Parathyroid adenoma (tissue), 2 donors: ENCODE measurements around the gene RYR3.
"Not testable (repeated sequence)": the region's sequence is repeated elsewhere in the genome, so short reads cannot be mapped to it uniquely, and the experiment has no call there.

Experiments used
- H2AFZ ChIP-seq: fragments of 300-600 bp; sonication (generic); one replicate; pipeline ENCODE4 v1.7.0; 2017; ENCODE audit warnings: antibody characterized with exemption, mild to moderate bottlenecking
- H3K27ac ChIP-seq: fragments of 300-600 bp; sonication (generic); one replicate; pipeline ENCODE4 v1.7.0; 2017
- H3K27me3 ChIP-seq: fragments of 300-600 bp; sonication (generic); one replicate; pipeline ENCODE4 v1.7.0; 2017; ENCODE audit warnings: low read length; ENCODE audit not compliant: control insufficient read depth, insufficient read depth
- H3K36me3 ChIP-seq: fragments of 300-600 bp; sonication (generic); one replicate; pipeline ENCODE4 v1.7.0; 2017; ENCODE audit warnings: low read length; ENCODE audit not compliant: control insufficient read depth, insufficient read depth
- H3K4me1 ChIP-seq: fragments of 300-600 bp; sonication (generic); one replicate; pipeline ENCODE4 v1.7.0; 2017; ENCODE audit warnings: control low read depth
- H3K4me2 ChIP-seq: fragments of 300-600 bp; sonication (generic); one replicate; pipeline ENCODE4 v1.7.0; 2017; ENCODE audit warnings: low read length
- H3K4me3 ChIP-seq: fragments of 300-600 bp; sonication (generic); one replicate; pipeline ENCODE4 v1.7.0; 2017; ENCODE audit warnings: low read depth, low read length
- H3K79me2 ChIP-seq: fragments of 300-600 bp; sonication (generic); one replicate; pipeline ENCODE4 v1.7.0; 2017; ENCODE audit warnings: control low read depth
- H3K9ac ChIP-seq: fragments of 300-600 bp; sonication (generic); one replicate; pipeline ENCODE4 v1.7.0; 2017; ENCODE audit warnings: mild to moderate bottlenecking
- H3K9me3 ChIP-seq: fragments of 300-600 bp; sonication (generic); one replicate; pipeline ENCODE4 v1.7.0; 2017; ENCODE audit warnings: low read length; ENCODE audit not compliant: control insufficient read depth
- TF ChIP-seq, protein P1 (sequence below): fragments of 300-600 bp; sonication (generic); IDR thresholded peaks from one replicate; pipeline ENCODE4 v1.7.0; 2017; ENCODE audit warnings: antibody characterized with exemption, mild to moderate bottlenecking
- donor health status: primary hyperparathyroidism.

RYR3 gene

DNA sequence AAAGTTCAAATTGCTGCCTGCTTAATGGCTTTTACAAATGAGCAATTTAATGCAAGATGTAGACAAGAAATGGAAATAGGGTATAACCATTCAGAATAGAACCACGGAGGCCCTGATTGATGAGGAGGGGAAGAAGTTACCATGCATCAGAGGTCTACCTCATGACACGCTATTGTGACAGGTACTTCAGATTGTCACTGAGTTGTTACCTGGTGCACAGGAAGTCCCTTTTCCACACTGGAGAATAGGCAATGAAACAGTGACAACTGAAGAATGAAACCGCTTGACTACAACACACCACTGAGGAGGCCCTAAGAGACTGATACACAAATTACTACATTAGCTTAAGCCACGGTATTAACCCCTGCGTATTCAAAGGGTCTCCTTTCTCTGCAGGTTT is 251.2 kb downstream of the RYR3 start:
- Histone ChIP-seq H3K9ac (no peak overlapping the region), H3K36me3 (no peaks in the 10 kb centered on the region), H3K27ac (no peak overlapping the region), H3K4me2 (no peak overlapping the region), H3K9me3 (no peaks in the 10 kb centered on the region), H3K27me3 (no peaks in the 10 kb centered on the region), H3K4me1 (no peaks in the 10 kb centered on the region), H3K4me3 (no peak overlapping the region), H2AFZ (no peak overlapping the region), H3K79me2 (no peaks in the 10 kb centered on the region)
- TF ChIP-seq, protein P1, sequence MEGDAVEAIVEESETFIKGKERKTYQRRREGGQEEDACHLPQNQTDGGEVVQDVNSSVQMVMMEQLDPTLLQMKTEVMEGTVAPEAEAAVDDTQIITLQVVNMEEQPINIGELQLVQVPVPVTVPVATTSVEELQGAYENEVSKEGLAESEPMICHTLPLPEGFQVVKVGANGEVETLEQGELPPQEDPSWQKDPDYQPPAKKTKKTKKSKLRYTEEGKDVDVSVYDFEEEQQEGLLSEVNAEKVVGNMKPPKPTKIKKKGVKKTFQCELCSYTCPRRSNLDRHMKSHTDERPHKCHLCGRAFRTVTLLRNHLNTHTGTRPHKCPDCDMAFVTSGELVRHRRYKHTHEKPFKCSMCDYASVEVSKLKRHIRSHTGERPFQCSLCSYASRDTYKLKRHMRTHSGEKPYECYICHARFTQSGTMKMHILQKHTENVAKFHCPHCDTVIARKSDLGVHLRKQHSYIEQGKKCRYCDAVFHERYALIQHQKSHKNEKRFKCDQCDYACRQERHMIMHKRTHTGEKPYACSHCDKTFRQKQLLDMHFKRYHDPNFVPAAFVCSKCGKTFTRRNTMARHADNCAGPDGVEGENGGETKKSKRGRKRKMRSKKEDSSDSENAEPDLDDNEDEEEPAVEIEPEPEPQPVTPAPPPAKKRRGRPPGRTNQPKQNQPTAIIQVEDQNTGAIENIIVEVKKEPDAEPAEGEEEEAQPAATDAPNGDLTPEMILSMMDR, result no peak

DNA sequence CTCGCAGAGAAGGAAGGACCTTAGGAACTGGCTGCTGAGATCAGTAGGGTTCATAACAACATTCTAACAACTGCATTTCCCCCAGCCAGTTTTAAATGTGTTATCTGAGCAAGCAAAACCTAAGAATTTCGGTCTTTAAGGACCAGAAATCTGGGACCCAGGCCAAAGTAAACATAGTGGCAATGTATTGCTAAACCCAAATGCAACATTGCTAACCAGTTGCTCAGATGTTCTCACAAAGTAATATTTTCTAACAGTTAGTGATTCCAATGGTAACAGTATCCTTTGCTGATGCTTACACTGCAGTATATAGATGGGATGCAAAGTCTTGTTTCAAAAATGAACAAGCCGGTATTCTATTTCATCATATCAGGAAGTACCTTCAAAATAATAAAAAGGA is 254.3 kb downstream of the RYR3 start:
- Histone ChIP-seq H3K79me2 (no peaks in the 10 kb centered on the region), H3K27me3 (no peaks in the 10 kb centered on the region), H2AFZ (no peak overlapping the region), H3K4me3 (no peak overlapping the region), H3K4me1 (no peaks in the 10 kb centered on the region), H3K27ac (no peak overlapping the region), H3K4me2 (no peak overlapping the region), H3K9ac (no peak overlapping the region), H3K9me3 (no peaks in the 10 kb centered on the region), H3K36me3 (no peaks in the 10 kb centered on the region)
- TF ChIP-seq, protein P1, result no peak

DNA sequence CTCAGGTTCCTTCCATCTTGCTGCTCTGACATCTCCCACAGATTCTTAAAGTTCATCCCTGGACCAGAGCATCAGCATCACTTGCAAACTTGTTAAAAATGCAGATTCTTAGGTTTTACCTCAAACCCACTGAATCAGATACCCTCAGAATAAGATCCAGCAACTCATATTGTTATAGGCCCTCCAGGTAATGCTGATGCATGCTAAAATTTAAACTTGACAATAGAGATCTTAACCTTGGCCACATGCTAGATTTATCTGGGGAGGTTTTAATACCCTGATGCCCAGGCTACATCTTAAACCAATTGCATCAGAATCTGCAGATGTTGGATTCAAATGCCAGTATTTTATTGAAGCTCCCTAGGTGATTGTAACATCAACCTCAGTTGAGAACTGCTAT is 256.9 kb downstream of the RYR3 start:
- no peaks in the 10 kb centered on the region for H3K79me2 ChIP-seq
- no peaks in the 10 kb centered on the region for H3K4me1 ChIP-seq
- H3K9ac ChIP-seq, result no peak overlapping the region
- no peaks in the 10 kb centered on the region for H3K27me3 ChIP-seq
- TF ChIP-seq, protein P1, result no peak
- H3K4me3 ChIP-seq, result no peak overlapping the region
- no peak overlapping the region for H3K27ac ChIP-seq
- H3K9me3 ChIP-seq, result no peaks in the 10 kb centered on the region
- H3K4me2 ChIP-seq, result no peak overlapping the region
- H2AFZ ChIP-seq, result no peak overlapping the region
- no peaks in the 10 kb centered on the region for H3K36me3 ChIP-seq

DNA sequence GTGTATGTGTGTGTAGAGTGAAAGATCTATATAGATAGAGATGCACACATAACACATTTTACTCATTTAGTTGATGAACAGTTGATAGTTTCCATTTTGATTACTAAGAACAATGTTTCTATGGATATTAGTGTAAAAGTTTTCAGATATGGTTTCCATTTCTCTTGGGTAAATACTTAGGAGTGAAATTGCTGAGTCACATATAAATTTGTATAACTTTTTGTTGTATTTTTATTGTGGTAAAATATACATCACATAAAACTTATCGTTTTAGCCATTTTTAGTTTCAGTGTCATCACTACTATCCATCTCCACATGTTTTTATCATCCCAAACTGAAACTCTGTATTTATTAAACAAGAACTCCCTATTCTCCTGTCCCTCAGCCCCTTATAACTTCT is 258.3 kb downstream of the RYR3 start:
- Histone ChIP-seq H3K36me3 (no peaks in the 10 kb centered on the region), H3K9me3 (no peaks in the 10 kb centered on the region), H3K4me3 (no peak overlapping the region), H3K4me2 (no peak overlapping the region), H3K79me2 (no peaks in the 10 kb centered on the region), H3K27me3 (no peaks in the 10 kb centered on the region), H3K27ac (no peak overlapping the region), H2AFZ (no peak overlapping the region), H3K9ac (no peak overlapping the region), H3K4me1 (no peaks in the 10 kb centered on the region)
- TF ChIP-seq, protein P1, result no peak

DNA sequence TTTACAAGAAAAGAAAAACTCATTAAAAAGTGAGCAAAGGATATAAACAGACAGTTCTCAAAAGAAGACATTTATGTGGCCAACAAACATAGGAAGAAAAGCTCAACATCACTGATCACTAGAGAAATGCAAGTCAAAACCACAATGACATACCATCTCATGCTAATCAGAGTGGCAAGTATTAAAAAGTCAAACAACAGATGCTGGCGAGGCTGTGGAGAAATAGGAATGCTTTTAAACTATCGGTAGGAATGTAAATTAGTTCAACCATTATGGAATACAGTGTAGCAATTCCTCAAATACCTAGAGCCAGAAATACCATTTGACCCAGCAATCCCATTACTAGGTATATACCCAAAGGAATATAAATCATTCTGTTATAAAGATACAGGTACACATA is 267.1 kb downstream of the RYR3 start:
- not testable (repeated sequence) for H3K27me3 ChIP-seq, H3K4me2 ChIP-seq, H3K79me2 ChIP-seq, H3K9me3 ChIP-seq, H3K9ac ChIP-seq, H3K36me3 ChIP-seq, H3K4me1 ChIP-seq, H3K4me3 ChIP-seq, H3K27ac ChIP-seq, H2AFZ ChIP-seq
